MG63 (cell line): ENCODE data around the gene PRKCH. TPM values are rescaled to one million over a fixed set of nuclear protein-coding genes. Genes with fewer than 3 reads are reported as not detected.

Source experiments
- DNase-seq: peaks from one replicate; pipeline ENCODE4 v3.0.0-alpha.2; 2020
- H3K27me3 ChIP-seq: fragments of 250-450 bp; sonication (Bioruptor Pico); 2 replicates; pipeline ENCODE4 v1.5.1; 2020; ENCODE audit warnings: mild to moderate bottlenecking, moderate library complexity
- H3K36me3 ChIP-seq: fragments of 250-450 bp; sonication (Bioruptor Pico); 2 replicates; pipeline ENCODE4 v1.5.1; 2020; ENCODE audit warnings: mild to moderate bottlenecking, moderate library complexity
- H3K4me3 ChIP-seq: fragments of 250-450 bp; sonication (Bioruptor Pico); 2 replicates; pipeline ENCODE4 v1.5.1; 2020; ENCODE audit warnings: mild to moderate bottlenecking, moderate library complexity
- H3K9me3 ChIP-seq: fragments of 250-450 bp; sonication (Bioruptor Pico); 2 replicates; pipeline ENCODE4 v1.5.1; 2020; ENCODE audit warnings: mild to moderate bottlenecking, moderate library complexity
- total RNA-seq: library from RNA; depleted of rRNA; stranded (reverse); fragments of >200 nt; shearing (Covaris generic); gene quantifications from 2 replicates; pipeline ENCODE4 v1.2.3, GENCODE V29; 2014; ENCODE audit warnings: low replicate concordance

Gene PRKCH
- total RNA-seq, 1 experiment from 2014 or later = 6.0 TPM

- Histone ChIP-seq H3K4me3 (no peak overlapping the region), H3K9me3 (peaks cover 2% of the 10 kb centered on the region), H3K36me3 (no peaks in the 10 kb centered on the region), H3K27me3 (no peaks in the 10 kb centered on the region)
- no peak for DNase-seq
Measured at GRCh38 chr14:61328626-61329262, 7.4 kb downstream of the PRKCH start.

GRCh38 chr14:61329478-61330051 is 8.2 kb downstream of the PRKCH start:
- Histone ChIP-seq H3K4me3 (no peak overlapping the region), H3K9me3 (peaks cover 2% of the 10 kb centered on the region), H3K27me3 (no peaks in the 10 kb centered on the region), H3K36me3 (no peaks in the 10 kb centered on the region)
- no peak for DNase-seq

GRCh38 chr14:61330511-61330910 is 9.1 kb downstream of the PRKCH start:
- no peak for DNase-seq
- Histone ChIP-seq H3K9me3 (peaks cover 2% of the 10 kb centered on the region), H3K4me3 (no peak overlapping the region), H3K36me3 (no peaks in the 10 kb centered on the region), H3K27me3 (no peaks in the 10 kb centered on the region)

GRCh38 chr14:61331992-61332657 is 10.7 kb downstream of the PRKCH start:
- no peak overlapping the region for H3K4me3 ChIP-seq
- DNase-seq = no peak

GRCh38 chr14:61332658-61333029 is 11.3 kb downstream of the PRKCH start:
- Histone ChIP-seq H3K27me3 (no peaks in the 10 kb centered on the region), H3K9me3 (no peaks in the 10 kb centered on the region), H3K36me3 (no peaks in the 10 kb centered on the region), H3K4me3 (no peak overlapping the region)
- no peak for DNase-seq

More at GRCh38 chr14:61331992-61332657, 10.7 kb downstream of the PRKCH start:
- H3K36me3 ChIP-seq = no peaks in the 10 kb centered on the region
- H3K27me3 ChIP-seq = no peaks in the 10 kb centered on the region
- H3K9me3 ChIP-seq = no peaks in the 10 kb centered on the region

- DNase-seq = no peak
- no peaks in the 10 kb centered on the region for H3K27me3 ChIP-seq
- H3K9me3 ChIP-seq = no peaks in the 10 kb centered on the region
- no peak overlapping the region for H3K4me3 ChIP-seq
- no peaks in the 10 kb centered on the region for H3K36me3 ChIP-seq
Measured at GRCh38 chr14:61333087-61333486, 11.7 kb downstream of the PRKCH start.

GRCh38 chr14:61334197-61334701 is 12.9 kb downstream of the PRKCH start:
- no peak overlapping the region for H3K4me3 ChIP-seq
- H3K27me3 ChIP-seq = no peaks in the 10 kb centered on the region
- DNase-seq = no peak
- H3K9me3 ChIP-seq = no peaks in the 10 kb centered on the region
- no peaks in the 10 kb centered on the region for H3K36me3 ChIP-seq

- H3K4me3 ChIP-seq = no peak overlapping the region
Measured at GRCh38 chr14:61335049-61335448, 13.7 kb downstream of the PRKCH start.

GRCh38 chr14:61335671-61336275 is 14.4 kb downstream of the PRKCH start:
- no peaks in the 10 kb centered on the region for H3K9me3 ChIP-seq
- no peak for DNase-seq
- H3K4me3 ChIP-seq = no peak overlapping the region
- no peaks in the 10 kb centered on the region for H3K36me3 ChIP-seq
- H3K27me3 ChIP-seq = no peaks in the 10 kb centered on the region

More at GRCh38 chr14:61335049-61335448, 13.7 kb downstream of the PRKCH start:
- no peak for DNase-seq
- H3K36me3 ChIP-seq = no peaks in the 10 kb centered on the region
- H3K27me3 ChIP-seq = no peaks in the 10 kb centered on the region
- H3K9me3 ChIP-seq = no peaks in the 10 kb centered on the region

GRCh38 chr14:61337893-61338292 is 16.5 kb downstream of the PRKCH start:
- H3K4me3 ChIP-seq = no peak overlapping the region
- DNase-seq = no peak
- H3K9me3 ChIP-seq = no peaks in the 10 kb centered on the region
- H3K27me3 ChIP-seq = no peaks in the 10 kb centered on the region
- H3K36me3 ChIP-seq = no peaks in the 10 kb centered on the region

- Histone ChIP-seq H3K27me3 (no peaks in the 10 kb centered on the region), H3K4me3 (no peak overlapping the region), H3K9me3 (no peaks in the 10 kb centered on the region), H3K36me3 (no peaks in the 10 kb centered on the region)
- DNase-seq = no peak
Measured at GRCh38 chr14:61338457-61338856, 17.1 kb downstream of the PRKCH start.

GRCh38 chr14:61341275-61342206 is 20.2 kb downstream of the PRKCH start:
- H3K36me3 ChIP-seq = no peaks in the 10 kb centered on the region
- H3K27me3 ChIP-seq = no peaks in the 10 kb centered on the region
- H3K9me3 ChIP-seq = no peaks in the 10 kb centered on the region
- no peak for DNase-seq
- no peak overlapping the region for H3K4me3 ChIP-seq

GRCh38 chr14:61342486-61342885 is 21.1 kb downstream of the PRKCH start:
- no peak for DNase-seq
- no peak overlapping the region for H3K4me3 ChIP-seq
- no peaks in the 10 kb centered on the region for H3K36me3 ChIP-seq
- H3K27me3 ChIP-seq = no peaks in the 10 kb centered on the region
- H3K9me3 ChIP-seq = no peaks in the 10 kb centered on the region

- DNase-seq = no peak
- Histone ChIP-seq H3K36me3 (no peaks in the 10 kb centered on the region), H3K4me3 (no peak overlapping the region), H3K27me3 (no peaks in the 10 kb centered on the region), H3K9me3 (no peaks in the 10 kb centered on the region)
Measured at GRCh38 chr14:61342932-61343331, 21.6 kb downstream of the PRKCH start.

GRCh38 chr14:61343471-61343870 is 22.1 kb downstream of the PRKCH start:
- Histone ChIP-seq H3K36me3 (no peaks in the 10 kb centered on the region), H3K27me3 (no peaks in the 10 kb centered on the region), H3K4me3 (no peak overlapping the region), H3K9me3 (no peaks in the 10 kb centered on the region)
- DNase-seq = no peak

GRCh38 chr14:61343991-61344405 is 22.6 kb downstream of the PRKCH start:
- no peak for DNase-seq
- H3K4me3 ChIP-seq = no peak overlapping the region
- no peaks in the 10 kb centered on the region for H3K9me3 ChIP-seq
- no peaks in the 10 kb centered on the region for H3K27me3 ChIP-seq
- no peaks in the 10 kb centered on the region for H3K36me3 ChIP-seq
